Parietal lobe (tissue), 2 donors: ENCODE measurements around the gene CTDSP1. TPM values are rescaled to one million over a fixed set of nuclear protein-coding genes. Genes with fewer than 3 reads are reported as not detected.

Experiments
- small RNA-seq: library from RNA; depleted of rRNA; stranded (forward); fragments of <200 nt; gene quantifications from one replicate; pipeline ENCODE3, GENCODE V24; 2014; ENCODE audit warnings: low replicate concordance
- total RNA-seq: library from RNA; depleted of rRNA; stranded (reverse); fragments of >200 nt; gene quantifications from one replicate; pipeline ENCODE4 v1.2.3, GENCODE V29; 2014

Gene CTDSP1, protein sequence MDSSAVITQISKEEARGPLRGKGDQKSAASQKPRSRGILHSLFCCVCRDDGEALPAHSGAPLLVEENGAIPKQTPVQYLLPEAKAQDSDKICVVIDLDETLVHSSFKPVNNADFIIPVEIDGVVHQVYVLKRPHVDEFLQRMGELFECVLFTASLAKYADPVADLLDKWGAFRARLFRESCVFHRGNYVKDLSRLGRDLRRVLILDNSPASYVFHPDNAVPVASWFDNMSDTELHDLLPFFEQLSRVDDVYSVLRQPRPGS
- 11.9 TPM for total RNA-seq

DNA sequence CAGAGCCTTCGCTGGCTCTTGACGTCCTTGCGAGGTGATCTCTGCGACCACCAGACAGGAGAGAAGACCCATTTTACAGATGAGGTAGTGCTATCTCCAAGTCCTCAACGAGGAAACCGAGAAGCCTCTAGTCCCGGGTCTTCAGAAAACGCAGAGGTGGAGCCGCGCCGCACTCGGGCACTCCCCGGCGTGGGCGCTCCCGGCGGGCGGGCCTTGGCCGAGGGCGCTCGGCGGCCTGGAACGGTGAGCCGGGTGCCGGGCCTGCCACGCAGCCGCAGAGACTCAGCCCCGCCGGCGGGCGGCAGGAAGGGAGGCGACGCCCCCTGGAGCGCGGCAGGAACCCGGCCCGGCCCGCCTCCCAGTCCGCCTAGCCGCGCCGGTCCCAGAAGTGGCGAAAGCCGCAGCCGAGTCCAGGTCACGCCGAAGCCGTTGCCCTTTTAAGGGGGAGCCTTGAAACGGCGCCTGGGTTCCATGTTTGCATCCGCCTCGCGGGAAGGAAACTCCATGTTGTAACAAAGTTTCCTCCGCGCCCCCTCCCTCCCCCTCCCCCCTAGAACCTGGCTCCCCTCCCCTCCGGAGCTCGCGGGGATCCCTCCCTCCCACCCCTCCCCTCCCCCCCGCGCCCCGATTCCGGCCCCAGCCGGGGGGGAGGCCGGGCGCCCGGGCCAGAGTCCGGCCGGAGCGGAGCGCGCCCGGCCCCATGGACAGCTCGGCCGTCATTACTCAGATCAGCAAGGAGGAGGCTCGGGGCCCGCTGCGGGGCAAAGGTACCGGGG lies at the start of gene CTDSP1:
Gene CTDSP1 (plus strand): TSS at position 478 of the 776 bp plus-strand sequence. CDS start 223 bp downstream, at position 701.

DNA sequence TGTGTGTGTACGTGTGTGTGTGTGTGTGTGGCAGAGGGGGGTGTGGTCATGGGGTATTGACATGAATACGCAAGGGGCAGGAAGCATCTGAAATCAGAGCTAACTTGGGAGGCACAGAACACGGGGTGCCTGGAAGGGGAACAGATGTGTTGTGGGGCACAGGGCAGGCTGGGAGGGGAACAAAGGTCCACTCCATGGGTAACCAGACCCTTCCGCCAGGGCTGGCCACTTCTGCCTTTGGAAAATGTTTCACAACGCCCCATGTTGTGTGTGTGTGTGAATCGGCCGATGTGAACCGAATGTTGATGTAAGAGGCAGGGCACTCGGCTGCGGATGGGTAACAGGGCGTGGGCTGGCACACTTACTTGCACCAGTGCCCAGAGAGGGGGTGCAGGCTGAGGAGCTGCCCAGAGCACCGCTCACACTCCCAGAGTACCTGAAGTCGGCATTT lies 17.7 kb upstream of the CTDSP1 start, which contains the start of gene SLC11A1:
Gene SLC11A1 (plus strand): TSS at position 358 of the 451 bp plus-strand sequence. CDS start 96 bp downstream, outside the sequence.

DNA sequence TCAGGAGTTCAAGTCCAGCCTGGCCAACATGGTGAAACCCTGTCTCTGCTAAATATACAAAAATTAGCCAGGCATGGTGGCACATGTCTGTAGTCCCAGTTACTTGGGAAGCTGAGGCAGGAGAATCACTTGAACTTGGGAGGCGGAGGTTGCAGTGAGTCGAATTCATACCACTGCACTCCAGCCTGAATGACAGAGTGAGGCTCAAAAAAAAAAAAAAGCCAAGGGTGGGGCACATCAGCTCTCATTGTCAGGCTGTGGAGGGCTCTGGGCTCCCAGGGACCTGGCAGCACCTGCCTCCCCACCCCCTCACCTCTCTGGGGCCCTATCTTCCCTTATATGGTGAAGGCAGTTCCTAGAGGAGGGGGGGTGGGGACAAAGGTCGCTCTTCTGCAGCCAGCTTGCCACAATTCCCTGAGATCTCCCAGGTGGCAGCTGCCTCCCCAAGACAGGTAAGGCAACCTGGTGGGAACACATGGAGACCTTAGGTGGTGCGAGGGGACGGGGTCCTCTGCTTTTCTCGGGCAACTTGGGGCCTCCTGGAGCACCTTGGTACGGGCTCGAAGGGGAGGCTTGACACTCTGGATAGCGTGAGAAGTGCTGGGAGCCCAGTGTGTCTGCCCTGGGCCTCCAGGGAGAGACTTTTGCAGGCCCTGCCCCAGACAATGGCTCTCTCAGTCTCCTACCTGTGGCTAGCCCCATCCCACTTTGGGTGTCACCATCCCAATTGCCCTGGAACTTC lies 19.2 kb downstream of the CTDSP1 start, which contains the start of gene VIL1:
Gene VIL1 (plus strand): TSS at position 407 of the 742 bp plus-strand sequence. CDS start 4,656 bp downstream, outside the sequence.

Small RNAs within 50 kb of the gene (small RNA-seq; reads per million reads assigned to genes)
- gene MIR26B: 1,023 reads per million, percentile 98 among the genes with 10 or more reads in this experiment

Other genes with a start within 250 kb of the CTDSP1 start
- gene CXCR1, start 232.9 kb upstream of the CTDSP1 start, total RNA-seq: 0.31 TPM
- 153 TPM for gene ARPC2, start 182.7 kb upstream of the CTDSP1 start, total RNA-seq
- not detected for gene GPBAR1, start 138.9 kb upstream of the CTDSP1 start, total RNA-seq
- gene AAMP, start 129.7 kb upstream of the CTDSP1 start, total RNA-seq: 82.0 TPM
- 14.4 TPM for gene PNKD, start 129.3 kb upstream of the CTDSP1 start, total RNA-seq
- 8.5 TPM for gene TMBIM1, start 107.4 kb upstream of the CTDSP1 start, total RNA-seq
- 2.5 TPM for gene CATIP, start 43.0 kb upstream of the CTDSP1 start, total RNA-seq
- 3.8 TPM for gene SLC11A1, start 17.6 kb upstream of the CTDSP1 start, total RNA-seq
- gene VIL1, start 19.3 kb downstream of the CTDSP1 start, total RNA-seq: not detected
- 43.8 TPM for gene USP37, start 168.5 kb downstream of the CTDSP1 start, total RNA-seq
- gene CNOT9, start 169.0 kb downstream of the CTDSP1 start, total RNA-seq: 53.8 TPM
- 2.2 TPM for gene PLCD4, start 208.0 kb downstream of the CTDSP1 start, total RNA-seq